ENCODE data around the gene AMMECR1. TPM values are rescaled to one million over a fixed set of nuclear protein-coding genes. Genes with fewer than 3 reads are reported as not detected.

The AMMECR1 gene
- total and polyA plus RNA-seq, 2 of the 13 experiments (the other 11 are each of a cell fraction or from before 2014, with no cell fraction given), result 3.1 to 7.5 TPM

- H3K27ac ChIP-seq (ENCODE audit: extremely low read length, insufficient read depth, low read length), result no peak overlapping the region
- CTCF ChIA-PET (ENCODE audit: low intra/inter-chr PET ratio, low total read pairs), result no interaction called here
- no peak for DNase-seq (ENCODE audit: low spot score)
- H3K4me2 ChIP-seq (ENCODE audit: low read depth, low read length), result no peak overlapping the region
- in situ Hi-C loops (cut with HindIII; ENCODE audit: extremely low pct_ligation_motif_present, low pct_unique_long_range_greater_than_20kb) (no loop called here), intact Hi-C loops (cut with micrococcal nuclease; ENCODE audit: unreplicated experiment) (no loop called here)
- no peak for ATAC-seq
- H3K27me3 ChIP-seq (ENCODE audit: control insufficient read depth in 1 of 2, insufficient read depth in 2 of 2, low read length in 2 of 2), result no peaks in the 10 kb centered on the region
- POLR2A ChIA-PET, result no interaction called here
- H3K4me1 ChIP-seq (ENCODE audit: insufficient read depth, low read length), result no peaks in the 10 kb centered on the region
- H3K9me3 ChIP-seq (ENCODE audit: low read length), result no peaks in the 10 kb centered on the region
- FAIRE-seq, result no peak
- no peaks in the 10 kb centered on the region for H4K20me1 ChIP-seq (ENCODE audit: insufficient read depth, low read length)
- no peak overlapping the region for H2AFZ ChIP-seq (ENCODE audit: low read length)
- TF ChIP-seq CBX2 (IDR thresholded peaks at IDR 0.05; ENCODE audit: low read depth, low read length), result no peak
- TF ChIP-seq CBX2 (CRISPR knock-in tag; IDR thresholded peaks at IDR 0.05; ENCODE audit: low read depth), result no peak
- TF ChIP-seq ZFP36L2 (CRISPR knock-in tag; IDR thresholded peaks at IDR 0.05), result no peak
- no peak for TF ChIP-seq ZNF260 (CRISPR knock-in tag; IDR thresholded peaks at IDR 0.05; ENCODE audit: borderline replicate concordance, low read depth)
- TF ChIP-seq FOXJ3 (CRISPR knock-in tag; IDR thresholded peaks at IDR 0.05; ENCODE audit: borderline replicate concordance), result no peak
- no peak for TF ChIP-seq GATAD1 (CRISPR knock-in tag; IDR thresholded peaks at IDR 0.05)
- no peak for TF ChIP-seq SRY (CRISPR knock-in tag; IDR thresholded peaks at IDR 0.05)
- no peak for TF ChIP-seq ZNF256 (CRISPR knock-in tag; conservative IDR thresholded peaks at IDR 0.05)
- no peak for TF ChIP-seq ZNF704 (CRISPR knock-in tag; IDR thresholded peaks at IDR 0.05; ENCODE audit: borderline replicate concordance)
- TF ChIP-seq EED (CRISPR knock-in tag; IDR thresholded peaks at IDR 0.05), result no peak
- no peak for TF ChIP-seq MLLT10 (CRISPR knock-in tag; IDR thresholded peaks at IDR 0.05)
- no peak for TF ChIP-seq NBN (conservative IDR thresholded peaks at IDR 0.05)
- TF ChIP-seq FOXP1 (IDR thresholded peaks at IDR 0.05), result no peak
- no peak for TF ChIP-seq FOXP1 (CRISPR knock-in tag; IDR thresholded peaks at IDR 0.05)
- H3K9ac ChIP-seq (ENCODE audit: insufficient read depth, low read depth, low read length), result no peak overlapping the region
- no peaks in the 10 kb centered on the region for H3K36me3 ChIP-seq (replicated peaks in 1 of 2; ENCODE audit: control insufficient read depth in 1 of 2, insufficient read depth in 2 of 2, low read length in 2 of 2)
- no peaks in the 10 kb centered on the region for H3K79me2 ChIP-seq (ENCODE audit: insufficient read depth, low read length)
- 94% methylated on average over 1 of the region's 1 CpG for WGBS (ENCODE audit: low lambda C conversion rate)
- H3K4me3 ChIP-seq (replicated peaks in 1 of 3; ENCODE audit: insufficient read depth in 1 of 3, low read depth in 2 of 3, low read length in 3 of 3), result no peak overlapping the region
- BruUV-seq (replicated peaks), result no TSS peak
These were observed 103.2 kb downstream of the AMMECR1 start for GRCh38 chrX:110214684-110215083.

Measured in HepG2 (cell line).